ENCODE results near the gene IER3.
A peak's percentile ranks its signal among the peaks of the same experiment; 100 is the strongest.
"Not testable (repeated sequence)": the region's sequence is repeated elsewhere in the genome, so short reads cannot be mapped to it uniquely, and the experiment has no call there.

Gene IER3

DNA sequence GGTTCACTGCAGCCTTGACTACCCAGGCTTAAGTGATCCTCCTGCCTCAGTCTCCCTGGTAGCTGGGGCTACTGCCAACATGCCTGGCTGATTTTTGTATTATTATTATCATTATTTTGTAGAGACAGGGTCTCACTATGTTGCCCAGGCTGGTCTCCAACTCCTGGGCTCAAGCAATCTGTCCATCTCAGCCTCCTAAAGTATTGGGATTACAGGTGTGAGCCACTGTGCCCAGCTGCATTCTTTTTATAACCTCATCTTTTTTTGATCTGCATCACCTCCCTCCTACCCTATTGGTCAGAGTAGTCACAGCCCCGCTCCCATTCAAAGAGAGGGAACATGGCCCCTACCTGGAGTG lies 23.6 kb upstream of the IER3 start:
- no peak for DNase-seq

DNA sequence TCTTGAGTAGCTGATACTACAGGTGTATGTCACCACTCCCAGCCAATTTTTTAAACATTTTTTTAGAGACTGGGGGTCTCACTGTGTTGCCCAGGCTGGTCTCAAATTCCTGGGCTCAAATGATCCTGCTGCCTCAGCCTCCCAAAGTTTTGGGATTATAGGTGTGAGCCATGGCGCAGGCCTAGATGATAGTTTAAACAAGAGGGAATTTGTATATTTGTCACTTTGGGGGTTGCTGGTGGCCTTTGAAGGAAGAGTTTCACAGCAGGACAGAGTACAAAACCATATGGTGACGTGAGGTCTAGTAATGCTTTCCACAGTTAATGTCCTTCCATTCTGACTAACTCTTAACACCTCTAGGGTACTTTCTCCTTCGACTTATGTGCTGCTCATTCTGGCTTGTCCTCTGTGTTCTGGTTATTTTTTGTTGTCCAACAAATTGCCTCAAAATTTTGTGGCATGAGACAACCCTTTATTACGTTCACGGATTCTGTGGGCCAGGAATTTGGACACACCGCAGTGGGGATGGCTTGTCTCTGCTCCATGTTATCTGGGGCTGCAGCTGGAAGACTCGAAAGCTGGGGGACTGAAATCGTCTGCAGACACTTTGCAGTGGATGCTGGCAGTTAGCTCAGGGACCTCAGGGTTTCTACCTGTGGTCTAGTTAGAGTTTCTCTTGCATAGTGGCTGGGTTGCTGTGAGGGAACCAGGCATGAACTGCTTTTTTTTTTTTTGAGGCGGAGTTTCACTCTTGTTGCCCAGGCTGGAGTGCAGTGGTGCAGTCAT lies 23.0 kb upstream of the IER3 start:
- no peak for DNase-seq

- no peak for DNase-seq
Observed at GRCh38 chr6:30766461-30767157, 22.3 kb upstream of the IER3 start.

DNA sequence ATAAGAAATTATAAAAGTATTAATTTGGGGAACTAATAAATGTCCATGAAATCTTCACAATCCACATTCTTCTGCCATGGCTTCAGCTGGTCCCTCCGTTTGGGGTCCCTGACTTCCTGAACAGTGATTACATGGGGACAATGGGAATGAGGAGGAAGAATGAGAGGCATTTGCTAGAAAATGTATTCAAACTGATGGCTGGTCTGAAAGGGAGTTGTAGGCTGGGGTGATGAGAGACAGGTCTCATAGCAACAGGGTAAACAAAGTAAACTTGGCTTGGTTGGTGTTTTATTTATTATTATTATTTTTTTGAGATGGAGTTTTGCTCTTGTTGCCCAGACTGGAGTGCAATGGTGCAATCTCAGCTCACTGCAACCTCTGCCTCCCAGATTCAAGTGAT lies 21.1 kb upstream of the IER3 start:
- DNase-seq: not testable (repeated sequence)

- not testable (repeated sequence) for DNase-seq
Observed at GRCh38 chr6:30764490-30765043, 20.2 kb upstream of the IER3 start.

GRCh38 chr6:30763618-30764489 lies 19.5 kb upstream of the IER3 start:
- peak in 1 of 4 experiments; percentile 13 for DNase-seq

DNA sequence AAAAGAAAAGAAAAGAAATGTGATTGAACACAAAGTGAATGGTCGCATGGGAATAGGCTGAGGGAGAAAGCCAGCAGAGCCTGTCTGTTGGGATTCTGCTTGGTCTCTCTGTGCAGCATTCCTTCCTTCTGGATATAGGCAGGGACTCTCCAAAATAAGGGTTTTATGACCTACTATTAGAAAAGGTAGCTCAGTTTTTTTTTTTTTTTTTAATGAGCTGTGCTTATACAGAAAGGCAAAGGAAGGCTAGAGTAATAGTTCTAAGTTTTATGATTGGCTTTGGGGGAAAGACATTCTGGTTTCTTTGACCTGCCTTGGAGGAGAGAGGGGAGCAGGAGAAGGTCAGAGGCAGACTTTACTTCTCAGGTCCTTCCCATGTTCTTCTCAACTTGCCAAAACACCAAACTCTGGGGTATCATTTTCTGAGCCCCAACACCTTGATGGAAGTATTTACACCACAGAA lies 18.8 kb upstream of the IER3 start:
- no peak for DNase-seq

DNA sequence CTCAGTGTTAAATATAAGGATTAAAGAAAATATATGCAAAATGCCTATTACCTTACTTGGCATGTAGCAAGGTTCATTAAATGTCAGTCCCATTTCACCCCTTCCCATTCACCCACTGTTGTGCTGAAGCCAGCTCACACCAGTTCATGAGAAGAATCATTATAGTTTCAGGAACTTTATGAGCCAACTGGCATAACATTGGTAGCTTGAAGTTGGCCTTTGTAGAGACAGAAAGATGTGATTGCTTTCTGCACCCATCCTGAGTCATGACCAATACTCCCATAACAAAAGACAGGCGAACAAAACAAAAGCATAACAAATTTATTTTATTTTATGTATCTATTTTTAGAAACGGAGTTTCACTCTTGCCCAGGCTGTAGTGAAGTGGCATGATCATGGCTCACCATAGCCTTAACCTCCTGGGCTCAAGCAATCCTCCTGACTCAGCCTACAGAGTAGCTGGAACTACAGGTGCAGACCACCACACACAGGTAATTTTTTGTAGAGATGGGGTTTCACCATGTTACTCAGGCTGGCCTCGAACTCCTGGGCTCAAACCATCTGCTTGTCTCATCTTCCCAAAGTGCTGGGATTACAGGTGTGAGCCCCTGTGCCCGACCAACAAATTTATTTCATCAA lies 17.6 kb upstream of the IER3 start:
- no peak for DNase-seq

- DNase-seq: no peak
Observed at GRCh38 chr6:30760549-30760948, 16.2 kb upstream of the IER3 start.

DNA sequence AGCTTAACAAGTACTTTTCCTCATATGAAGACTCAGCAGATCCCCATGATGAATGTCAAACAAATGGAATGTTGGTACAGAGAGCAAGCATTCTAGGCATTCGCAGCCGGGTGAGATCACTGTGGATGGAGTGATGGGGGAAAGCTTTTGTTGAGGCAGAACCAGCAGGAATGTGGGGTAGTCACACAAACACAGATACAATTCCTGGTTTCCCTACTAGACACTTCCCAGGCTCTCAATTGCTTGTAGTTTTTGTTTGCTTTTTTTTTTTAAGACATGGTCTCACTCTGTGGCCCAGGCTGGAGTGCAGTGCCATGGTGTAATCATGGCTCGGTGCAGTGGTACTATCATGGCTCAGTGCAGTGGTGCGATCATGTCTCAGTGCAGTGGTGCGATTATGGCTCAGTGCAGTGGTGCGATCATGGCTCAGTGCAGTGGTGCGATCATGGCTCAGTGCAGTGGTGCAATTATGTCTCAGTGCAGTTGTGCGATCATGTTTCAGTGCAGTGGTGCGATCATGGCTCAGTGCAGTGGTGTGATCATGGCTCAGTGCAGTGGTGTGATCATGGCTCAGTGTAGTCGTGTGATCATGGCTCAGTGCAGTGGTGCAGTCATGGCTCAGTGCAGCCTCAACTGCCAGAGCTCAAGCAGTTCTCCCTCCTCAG lies 15.4 kb upstream of the IER3 start:
- no peak for DNase-seq

GRCh38 chr6:30757261-30757904 lies 13.0 kb upstream of the IER3 start:
- no peak for DNase-seq

GRCh38 chr6:30756405-30757003 lies 12.2 kb upstream of the IER3 start:
- DNase-seq: not testable (repeated sequence)

DNA sequence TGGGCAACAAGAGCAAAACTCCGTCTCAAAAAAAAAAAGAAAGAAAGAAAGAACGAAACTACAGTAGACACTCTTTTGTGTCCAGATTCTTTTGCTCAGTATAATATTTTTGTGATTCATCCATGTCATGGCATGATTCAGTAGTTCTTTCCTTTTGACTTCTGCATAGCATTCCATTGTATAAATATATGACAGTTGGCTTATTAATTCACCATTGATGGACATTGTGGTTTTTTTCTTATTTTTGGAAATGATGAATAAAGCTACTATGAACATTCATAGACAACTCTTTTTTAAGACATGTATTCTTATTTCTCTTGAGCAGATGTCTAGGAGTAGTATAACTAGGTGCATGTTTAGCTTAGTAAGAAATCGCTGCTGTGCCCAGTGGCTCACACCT lies 10.3 kb upstream of the IER3 start:
- DNase-seq: no peak

GRCh38 chr6:30752157-30752927 lies 8.0 kb upstream of the IER3 start:
- DNase-seq: no peak

- DNase-seq: no peak
Observed at GRCh38 chr6:30750379-30750668, 6.0 kb upstream of the IER3 start.

GRCh38 chr6:30749554-30750378 lies 5.4 kb upstream of the IER3 start:
- no peak for DNase-seq

- DNase-seq: no peak
Observed at GRCh38 chr6:30748851-30749540, 4.6 kb upstream of the IER3 start.

GRCh38 chr6:30747902-30748769 lies 3.8 kb upstream of the IER3 start:
- no peak for DNase-seq
